WERI-Rb-1 (cell line): ENCODE measurements around the gene GAREM1.

Source experiments
- DNase-seq: peaks from one replicate; pipeline ENCODE4 v3.0.0-alpha.2; 2020
- H3K27ac ChIP-seq: fragments of 250-450 bp; sonication (Bioruptor Pico); 2 replicates; pipeline ENCODE4 v1.5.1; 2020; ENCODE audit warnings: mild to moderate bottlenecking, moderate library complexity
- H3K27me3 ChIP-seq: fragments of 250-450 bp; sonication (Bioruptor Pico); 2 replicates; pipeline ENCODE4 v1.5.1; 2021; ENCODE audit warnings: mild to moderate bottlenecking, low read depth, moderate library complexity; ENCODE audit not compliant: insufficient read depth, severe bottlenecking
- H3K36me3 ChIP-seq: fragments of 250-450 bp; sonication (Bioruptor Pico); 2 replicates; pipeline ENCODE4 v1.5.1; 2020; ENCODE audit warnings: mild to moderate bottlenecking, moderate library complexity
- H3K4me3 ChIP-seq: 2 replicates; pipeline ENCODE4 v1.5.1; 2011; ENCODE audit warnings: low read depth, mild to moderate bottlenecking, control low read depth, low read length
- H3K9me3 ChIP-seq: fragments of 250-450 bp; sonication (Bioruptor Pico); 2 replicates; pipeline ENCODE4 v1.5.1; 2021; ENCODE audit warnings: mild to moderate bottlenecking, moderate library complexity; ENCODE audit not compliant: severe bottlenecking
- CTCF ChIP-seq: IDR thresholded peaks from 2 replicates; pipeline ENCODE4 v1.5.1; 2011; ENCODE audit warnings: low read depth, mild to moderate bottlenecking, control low read depth, inconsistent platforms, low read length

The GAREM1 gene

GRCh38 chr18:32219431-32220018, 251.2 kb downstream of the GAREM1 start:
- no peak for TF ChIP-seq CTCF
- H3K27ac ChIP-seq, result no peak overlapping the region
- peaks cover 44% of the 10 kb centered on the region for H3K27me3 ChIP-seq
- H3K4me3 ChIP-seq, result no peak overlapping the region
- DNase-seq, result no peak
- no peaks in the 10 kb centered on the region for H3K9me3 ChIP-seq
- H3K36me3 ChIP-seq, result no peaks in the 10 kb centered on the region

- H3K9me3 ChIP-seq, result no peaks in the 10 kb centered on the region
- no peak for DNase-seq
- no peak overlapping the region for H3K4me3 ChIP-seq
- H3K27me3 ChIP-seq, result peaks cover 32% of the 10 kb centered on the region
- no peak overlapping the region for H3K27ac ChIP-seq
- no peaks in the 10 kb centered on the region for H3K36me3 ChIP-seq
- no peak for TF ChIP-seq CTCF
Observed at GRCh38 chr18:32216390-32216789, 254.3 kb downstream of the GAREM1 start.

GRCh38 chr18:32213693-32214092, 257.0 kb downstream of the GAREM1 start:
- no peaks in the 10 kb centered on the region for H3K36me3 ChIP-seq
- no peaks in the 10 kb centered on the region for H3K9me3 ChIP-seq
- no peak for TF ChIP-seq CTCF
- no peak overlapping the region for H3K4me3 ChIP-seq
- DNase-seq, result no peak
- no peak overlapping the region for H3K27ac ChIP-seq
- H3K27me3 ChIP-seq, result peaks cover 15% of the 10 kb centered on the region
